Panc1 (cell line): ENCODE data around the gene TRIM44. TPM values are rescaled to one million over a fixed set of nuclear protein-coding genes. Genes with fewer than 3 reads are reported as not detected.

ENCODE experiments used
- ATAC-seq: fragments of 200-7000 bp; cut with Tn5 transposase; 2 replicates; pipeline ENCODE4 v1.9.1; 2020; ENCODE audit warnings: mild to moderate bottlenecking, moderate library complexity
- BruUV-seq: library from RNA; stranded (reverse); fragments of 400-500 nt; replicated peaks from 2 replicates; lab custom pipeline; 2021; lab: Mats Ljungman, UMichigan
- CTCF ChIA-PET: fragments of 300-600 bp; sonication (Branson Sonifier 250); formaldehyde crosslinking; loops from one replicate; lab custom pipeline; 2022; ENCODE audit warnings: antibody characterized with exemption; lab: Charles Lee
- POLR2A ChIA-PET: fragments of 300-600 bp; sonication (Branson Sonifier 250); formaldehyde crosslinking; loops from one replicate; lab custom pipeline; 2022; ENCODE audit warnings: antibody characterized with exemption; lab: Charles Lee
- DNase-seq: peaks from one replicate; pipeline ENCODE4 v3.0.0-alpha.2; 2010; ENCODE audit warnings: low read depth, low spot score
- H3K27ac ChIP-seq: 2 replicates; pipeline ENCODE4 v1.5.1; 2011; ENCODE audit warnings: mild to moderate bottlenecking, low read length, inconsistent platforms
- H3K27me3 ChIP-seq: fragments of 200-500 bp; sonication (Bioruptor generic); 2 replicates; pipeline ENCODE4 v1.6.0; 2014; ENCODE audit warnings: low read length, inconsistent platforms; ENCODE audit not compliant: control insufficient read depth, insufficient read depth
- H3K36me3 ChIP-seq: fragments of 200-500 bp; sonication (Bioruptor generic); 2 replicates; pipeline ENCODE4 v1.5.1; 2014; ENCODE audit warnings: inconsistent platforms, mild to moderate bottlenecking, low read length, moderate library complexity; ENCODE audit not compliant: control insufficient read depth, insufficient read depth
- H3K4me1 ChIP-seq: 2 replicates; pipeline ENCODE4 v1.5.1; 2011; ENCODE audit warnings: inconsistent platforms, mild to moderate bottlenecking, low read length, moderate library complexity; ENCODE audit not compliant: control insufficient read depth, insufficient read depth
- H3K4me3 ChIP-seq, 2 experiments: 2 replicates each; pipeline ENCODE4 v1.5.1; 2011 to 2012; ENCODE audit warnings: low read depth in 2 of 2, low read length in 2 of 2, mild to moderate bottlenecking in 2 of 2, inconsistent platforms in 1 of 2, moderate library complexity in 1 of 2
- H3K9me3 ChIP-seq: fragments of 200-500 bp; sonication (Bioruptor generic); 2 replicates; pipeline ENCODE4 v1.5.1; 2014; ENCODE audit warnings: low read depth, mild to moderate bottlenecking, inconsistent platforms, low read length, moderate library complexity; ENCODE audit not compliant: control insufficient read depth, insufficient read depth
- POLR2AphosphoS5 ChIP-seq: IDR thresholded peaks from 2 replicates; pipeline ENCODE4 v1.6.1; 2012; ENCODE audit warnings: mild to moderate bottlenecking, low read depth, low read length, moderate library complexity
- SIN3A ChIP-seq: IDR thresholded peaks from 2 replicates; pipeline ENCODE4 v1.6.1; 2012; ENCODE audit warnings: low read depth, mild to moderate bottlenecking, low read length, moderate library complexity, borderline replicate concordance; ENCODE audit not compliant: insufficient read depth
- TCF7L2 ChIP-seq: IDR thresholded peaks from 2 replicates; pipeline ENCODE4 v1.6.1; 2011; ENCODE audit warnings: mild to moderate bottlenecking, low read depth, low read length, inconsistent platforms
- in situ Hi-C: cut with HindIII; loops from 2 replicates; pipeline ENCODE4 v1.10.0; 2016; ENCODE audit warnings: low sequenced_read_pairs, low pct_unique_long_range_greater_than_20kb
- intact Hi-C: fragments of 100-400 bp; cut with micrococcal nuclease; formaldehyde crosslinking; loops from one replicate; pipeline ENCODE4 v1.10.0; 2022; ENCODE audit not compliant: unreplicated experiment
- total RNA-seq: library from RNA; stranded (reverse); gene quantifications from one replicate; pipeline ENCODE4 v1.2.1, GENCODE V29; 2021; ENCODE audit not compliant: unreplicated experiment
- TF ChIP-seq, protein P1 (sequence below), 2 experiments: IDR thresholded peaks; 2 replicates each; pipeline ENCODE4 v1.6.1; 2011 to 2012; ENCODE audit warnings: low read depth in 2 of 2, control low read depth in 1 of 2, low read length in 1 of 2, mild to moderate bottlenecking in 1 of 2, moderate library complexity in 1 of 2; ENCODE audit not compliant: insufficient read depth in 1 of 2
- TF ChIP-seq, protein P2 (sequence below): fragments of 450-650 bp; IDR thresholded peaks from 2 replicates; pipeline ENCODE4 v1.5.1; 2017; ENCODE audit warnings: mild to moderate bottlenecking

The TRIM44 gene
- total RNA-seq, 1 experiment from 2014 or later = 80.3 TPM

DNA sequence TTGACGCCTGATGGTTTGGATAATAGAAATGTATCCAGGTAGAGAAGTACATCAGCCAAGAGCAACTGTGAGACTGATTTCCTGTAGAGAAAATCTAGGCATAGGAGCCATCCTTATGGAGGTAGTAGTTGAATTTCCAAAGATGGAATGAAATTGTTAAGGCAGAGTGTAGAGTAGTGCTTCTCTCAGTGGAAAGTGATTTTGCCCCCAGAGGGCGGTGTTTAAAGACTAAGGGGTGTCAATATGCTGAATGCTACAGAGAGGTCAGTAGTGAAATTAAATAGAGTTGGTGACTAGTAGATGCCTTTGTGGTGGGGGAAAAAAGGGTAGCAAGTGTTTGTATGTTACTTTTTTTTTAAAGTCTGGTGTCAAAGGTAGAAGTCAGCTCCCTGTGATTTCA lies 54.5 kb downstream of the TRIM44 start:
- Histone ChIP-seq H3K27me3 (no peaks in the 10 kb centered on the region), H3K4me1 (no peaks in the 10 kb centered on the region), H3K9me3 (no peaks in the 10 kb centered on the region), H3K27ac (no peak overlapping the region), H3K4me3 (no peak overlapping the region), H3K36me3 (no peaks in the 10 kb centered on the region)
- TF ChIP-seq, protein P1, sequence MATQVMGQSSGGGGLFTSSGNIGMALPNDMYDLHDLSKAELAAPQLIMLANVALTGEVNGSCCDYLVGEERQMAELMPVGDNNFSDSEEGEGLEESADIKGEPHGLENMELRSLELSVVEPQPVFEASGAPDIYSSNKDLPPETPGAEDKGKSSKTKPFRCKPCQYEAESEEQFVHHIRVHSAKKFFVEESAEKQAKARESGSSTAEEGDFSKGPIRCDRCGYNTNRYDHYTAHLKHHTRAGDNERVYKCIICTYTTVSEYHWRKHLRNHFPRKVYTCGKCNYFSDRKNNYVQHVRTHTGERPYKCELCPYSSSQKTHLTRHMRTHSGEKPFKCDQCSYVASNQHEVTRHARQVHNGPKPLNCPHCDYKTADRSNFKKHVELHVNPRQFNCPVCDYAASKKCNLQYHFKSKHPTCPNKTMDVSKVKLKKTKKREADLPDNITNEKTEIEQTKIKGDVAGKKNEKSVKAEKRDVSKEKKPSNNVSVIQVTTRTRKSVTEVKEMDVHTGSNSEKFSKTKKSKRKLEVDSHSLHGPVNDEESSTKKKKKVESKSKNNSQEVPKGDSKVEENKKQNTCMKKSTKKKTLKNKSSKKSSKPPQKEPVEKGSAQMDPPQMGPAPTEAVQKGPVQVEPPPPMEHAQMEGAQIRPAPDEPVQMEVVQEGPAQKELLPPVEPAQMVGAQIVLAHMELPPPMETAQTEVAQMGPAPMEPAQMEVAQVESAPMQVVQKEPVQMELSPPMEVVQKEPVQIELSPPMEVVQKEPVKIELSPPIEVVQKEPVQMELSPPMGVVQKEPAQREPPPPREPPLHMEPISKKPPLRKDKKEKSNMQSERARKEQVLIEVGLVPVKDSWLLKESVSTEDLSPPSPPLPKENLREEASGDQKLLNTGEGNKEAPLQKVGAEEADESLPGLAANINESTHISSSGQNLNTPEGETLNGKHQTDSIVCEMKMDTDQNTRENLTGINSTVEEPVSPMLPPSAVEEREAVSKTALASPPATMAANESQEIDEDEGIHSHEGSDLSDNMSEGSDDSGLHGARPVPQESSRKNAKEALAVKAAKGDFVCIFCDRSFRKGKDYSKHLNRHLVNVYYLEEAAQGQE (IDR thresholded peaks at IDR 0.05; ENCODE audit: insufficient read depth in 1 of 2, low read depth in 2 of 2, low read length in 1 of 2) = no peak
- no peak for TF ChIP-seq TCF7L2
- TF ChIP-seq, protein P2, sequence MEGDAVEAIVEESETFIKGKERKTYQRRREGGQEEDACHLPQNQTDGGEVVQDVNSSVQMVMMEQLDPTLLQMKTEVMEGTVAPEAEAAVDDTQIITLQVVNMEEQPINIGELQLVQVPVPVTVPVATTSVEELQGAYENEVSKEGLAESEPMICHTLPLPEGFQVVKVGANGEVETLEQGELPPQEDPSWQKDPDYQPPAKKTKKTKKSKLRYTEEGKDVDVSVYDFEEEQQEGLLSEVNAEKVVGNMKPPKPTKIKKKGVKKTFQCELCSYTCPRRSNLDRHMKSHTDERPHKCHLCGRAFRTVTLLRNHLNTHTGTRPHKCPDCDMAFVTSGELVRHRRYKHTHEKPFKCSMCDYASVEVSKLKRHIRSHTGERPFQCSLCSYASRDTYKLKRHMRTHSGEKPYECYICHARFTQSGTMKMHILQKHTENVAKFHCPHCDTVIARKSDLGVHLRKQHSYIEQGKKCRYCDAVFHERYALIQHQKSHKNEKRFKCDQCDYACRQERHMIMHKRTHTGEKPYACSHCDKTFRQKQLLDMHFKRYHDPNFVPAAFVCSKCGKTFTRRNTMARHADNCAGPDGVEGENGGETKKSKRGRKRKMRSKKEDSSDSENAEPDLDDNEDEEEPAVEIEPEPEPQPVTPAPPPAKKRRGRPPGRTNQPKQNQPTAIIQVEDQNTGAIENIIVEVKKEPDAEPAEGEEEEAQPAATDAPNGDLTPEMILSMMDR = peak; percentile 25; the same call in 1 of the 2 replicates
- ATAC-seq (no peak), DNase-seq (no peak)
- intact Hi-C loops = no loop called here
- ChIA-PET CTCF (no interaction called here), POLR2A (no interaction called here)
- BruUV-seq = no TSS peak
- in situ Hi-C loops = no loop called here

- in situ Hi-C loops = no loop called here
- BruUV-seq = no TSS peak
Measured at GRCh38 chr11:35717520-35717919, 54.9 kb downstream of the TRIM44 start.

More at GRCh38 chr11:35717520-35717919, 54.9 kb downstream of the TRIM44 start:
- no peak overlapping the region for H3K27ac ChIP-seq
- CTCF ChIA-PET = no interaction called here
- no peak for DNase-seq
- H3K4me1 ChIP-seq = no peaks in the 10 kb centered on the region
- no peaks in the 10 kb centered on the region for H3K36me3 ChIP-seq
- ATAC-seq = no peak
- no peak for TF ChIP-seq POLR2AphosphoS5
- no peak for TF ChIP-seq SIN3A
- no peak for TF ChIP-seq TCF7L2
- TF ChIP-seq, protein P2 = no peak
- TF ChIP-seq, protein P1 (IDR thresholded peaks at IDR 0.05; ENCODE audit: insufficient read depth in 1 of 2, low read depth in 2 of 2, low read length in 1 of 2) = no peak
- H3K27me3 ChIP-seq = no peaks in the 10 kb centered on the region
- intact Hi-C loops = no loop called here
- POLR2A ChIA-PET = no interaction called here
- H3K4me3 ChIP-seq = no peak overlapping the region
- H3K9me3 ChIP-seq = no peaks in the 10 kb centered on the region
